Urothelium cell line (cell line): ENCODE results near the gene RBM25.
"Not testable (repeated sequence)": the region's sequence is repeated elsewhere in the genome, so short reads cannot be mapped to it uniquely, and the experiment has no call there.

ENCODE experiments used
- DNase-seq: peaks from one replicate; pipeline ENCODE4 v3.0.0; 2011; ENCODE audit warnings: low spot score, mixed read lengths
- FAIRE-seq: peaks from 2 replicates; lab custom pipeline; 2011; peaks lifted over from hg19 to GRCh38; lab: Jason Lieb, UNC

The RBM25 gene

DNA sequence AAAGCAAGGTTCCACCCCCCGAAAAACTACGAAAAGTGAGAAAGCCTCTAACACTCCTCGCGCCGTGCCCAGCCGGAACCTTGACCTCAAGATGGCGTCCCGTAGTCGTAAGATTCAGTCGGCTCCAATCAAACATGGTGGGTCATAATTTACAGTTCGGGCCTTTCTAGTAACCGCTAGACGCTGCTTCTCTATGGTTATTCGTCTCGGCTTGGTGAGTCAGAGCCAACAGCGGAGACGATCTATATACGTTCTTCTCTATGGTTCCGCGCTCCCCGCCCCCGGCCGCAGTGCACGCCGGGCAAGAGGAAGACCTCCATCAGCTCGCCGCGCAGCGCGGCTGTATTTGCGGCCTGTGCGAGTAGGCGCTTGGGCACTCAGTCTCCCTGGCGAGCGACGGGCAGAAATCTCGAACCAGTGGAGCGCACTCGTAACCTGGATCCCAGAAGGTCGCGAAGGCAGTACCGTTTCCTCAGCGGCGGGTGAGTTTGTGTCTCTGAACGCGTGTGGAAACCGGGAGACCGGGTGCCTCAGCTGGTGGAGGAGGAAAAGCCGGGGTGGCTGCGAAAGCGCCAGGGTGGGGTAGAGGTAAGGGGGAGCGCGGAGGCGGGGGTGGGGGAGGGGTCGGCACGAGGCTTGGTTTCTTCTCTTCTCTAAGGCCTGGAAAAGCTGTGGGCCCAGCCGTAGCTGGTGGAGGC lies at the start of gene RBM25:
Gene RBM25, plus strand, starts transcription at position 311 of the 698 bp plus-strand sequence. CDS start 13,108 bp downstream, outside the sequence.
- DNase-seq (peak; percentile 100), FAIRE-seq (peak; percentile 99)

DNA sequence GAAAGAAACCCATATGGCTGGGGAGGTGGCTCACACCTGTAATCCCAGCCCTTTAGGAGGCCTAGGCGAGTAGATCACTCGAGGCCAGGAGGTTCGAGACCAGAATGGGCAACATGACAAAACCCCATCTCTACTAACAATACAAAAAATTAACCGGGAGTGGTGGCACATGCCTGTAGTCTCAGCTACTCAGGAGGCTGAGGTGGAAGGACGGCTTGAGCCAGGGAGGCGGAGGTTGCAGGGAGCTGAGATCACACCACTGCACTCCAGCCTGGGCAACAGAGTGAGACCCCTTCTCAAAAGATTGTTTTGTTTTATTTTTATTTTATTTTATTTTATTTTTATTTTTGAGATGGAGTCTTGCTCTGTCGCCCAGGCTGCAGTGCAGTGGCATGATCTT lies 47.1 kb upstream of the RBM25 start:
- not testable (repeated sequence) for FAIRE-seq, DNase-seq

DNA sequence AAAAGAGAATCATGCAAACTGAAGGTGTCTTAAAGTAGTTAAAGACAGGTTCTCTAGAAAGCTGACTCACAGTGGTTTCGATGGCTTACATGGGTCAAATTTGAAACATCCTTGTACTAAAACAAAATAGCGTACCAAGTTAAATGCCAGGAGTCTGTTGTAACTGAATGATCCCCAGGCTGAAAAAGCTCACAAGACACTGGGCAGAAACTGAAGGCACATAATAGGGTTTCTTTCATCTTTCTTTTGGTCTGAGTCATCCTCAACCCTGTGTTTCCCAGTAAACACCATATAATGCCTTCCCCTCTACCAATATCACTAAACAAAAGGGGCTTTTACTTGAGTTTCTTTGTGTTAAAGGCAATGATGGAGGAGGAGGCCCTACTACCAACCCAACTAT lies 44.2 kb upstream of the RBM25 start:
- no peak for DNase-seq
- FAIRE-seq: no peak

DNA sequence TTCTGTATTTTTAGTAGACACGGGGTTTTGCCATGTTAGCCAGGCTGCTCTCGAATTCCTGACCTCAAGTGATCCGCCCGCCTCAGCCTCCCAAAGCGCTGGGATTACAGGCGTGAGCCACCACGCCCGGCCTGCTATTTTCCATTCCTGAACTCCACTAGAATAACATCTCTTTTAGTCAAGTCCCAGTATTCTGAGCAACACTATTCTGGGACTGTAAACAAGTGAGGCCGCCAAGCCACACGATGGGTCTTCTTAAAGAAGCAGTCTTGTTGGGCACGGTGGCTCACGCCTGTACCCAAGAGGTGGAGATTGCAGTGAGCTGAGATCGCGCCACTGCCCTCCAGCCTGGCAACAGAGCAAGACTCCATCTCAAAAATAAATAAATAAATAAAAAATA lies 42.8 kb upstream of the RBM25 start:
- DNase-seq, FAIRE-seq: not testable (repeated sequence)

DNA sequence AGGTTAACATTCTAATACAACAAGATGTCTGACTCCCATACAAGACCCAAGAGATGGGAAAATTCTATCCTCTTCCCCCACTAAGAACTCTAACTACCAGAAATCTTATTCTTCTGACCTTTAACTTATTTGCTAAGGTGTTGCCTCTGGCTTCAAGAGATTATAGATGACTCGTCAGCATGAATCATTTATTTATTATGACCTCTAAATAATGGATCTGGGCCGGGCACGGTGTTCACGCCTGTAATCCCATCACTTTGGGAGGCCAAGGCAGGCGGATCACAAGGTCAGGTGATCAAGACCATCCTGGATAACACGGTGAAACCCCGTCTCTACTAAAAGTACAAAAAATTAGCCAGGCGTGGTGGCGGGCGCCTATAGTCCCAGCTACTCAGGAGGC lies 42.3 kb upstream of the RBM25 start:
- FAIRE-seq, DNase-seq: not testable (repeated sequence)

DNA sequence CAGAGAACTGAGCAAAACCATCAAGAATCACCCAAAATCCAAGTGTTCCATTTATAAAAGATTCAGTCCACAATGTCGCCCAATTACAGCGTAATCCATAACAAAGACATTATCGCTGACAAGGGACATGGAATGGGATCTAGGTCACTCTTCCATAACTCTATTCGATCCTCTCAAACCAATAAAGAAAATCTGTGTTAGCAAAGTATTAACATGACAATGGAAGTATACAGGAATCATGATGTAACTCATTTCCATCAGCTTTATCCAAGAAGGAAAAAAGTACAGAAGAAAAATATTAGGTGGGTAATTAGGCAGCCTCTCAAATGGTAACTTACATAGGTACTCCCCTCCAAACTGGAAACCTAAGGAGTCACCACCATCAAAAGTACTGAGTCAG lies 36.3 kb upstream of the RBM25 start:
- no peak for FAIRE-seq
- DNase-seq: no peak

DNA sequence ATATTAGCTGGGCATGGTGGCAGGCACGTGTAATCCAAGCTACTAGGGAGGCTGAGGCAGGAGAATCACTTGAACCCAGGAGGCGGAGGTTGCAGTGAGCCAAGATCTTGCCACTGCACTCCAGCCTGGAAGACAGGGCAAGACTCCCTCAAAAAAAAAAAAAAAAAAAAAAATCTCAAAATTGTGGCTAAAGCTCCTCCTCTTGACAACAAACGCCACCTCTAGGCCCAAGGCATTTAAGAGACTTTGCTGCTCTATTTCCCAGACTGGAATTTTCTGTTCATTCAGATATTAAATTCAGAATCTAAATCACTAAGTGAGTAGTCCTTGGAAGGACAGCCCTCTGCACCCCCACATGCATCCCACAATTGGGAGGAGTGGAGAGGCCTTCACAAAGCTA lies 32.8 kb upstream of the RBM25 start:
- FAIRE-seq (no peak), DNase-seq (no peak)

DNA sequence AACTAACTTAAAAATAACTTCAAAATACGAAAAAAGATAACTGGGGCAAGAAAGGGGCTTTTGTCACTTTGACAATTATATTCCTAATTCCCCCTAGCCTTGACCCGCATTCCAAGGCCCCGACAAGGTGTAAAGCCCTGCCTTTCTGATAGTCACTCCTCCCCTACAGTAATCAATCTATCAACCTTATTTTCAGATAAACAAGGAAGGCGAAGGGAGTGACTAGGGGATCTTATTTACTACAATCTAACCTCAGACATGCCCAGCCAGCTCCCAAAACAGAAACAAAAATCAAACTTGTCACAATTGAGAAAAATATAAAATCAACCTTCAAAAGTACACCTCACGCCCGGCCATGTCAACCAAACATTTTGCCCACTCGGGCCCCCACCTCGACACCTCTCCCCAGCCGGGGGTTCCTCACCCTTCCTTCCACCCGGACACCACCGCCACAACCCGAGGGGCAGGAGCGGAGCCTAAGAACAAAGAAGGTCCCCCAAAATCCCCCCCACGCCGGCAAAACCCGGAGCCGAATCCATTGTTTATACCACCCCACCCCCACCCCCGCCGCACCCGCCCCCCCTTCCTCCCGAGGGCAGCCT lies 32.0 kb upstream of the RBM25 start:
- FAIRE-seq: no peak

DNA sequence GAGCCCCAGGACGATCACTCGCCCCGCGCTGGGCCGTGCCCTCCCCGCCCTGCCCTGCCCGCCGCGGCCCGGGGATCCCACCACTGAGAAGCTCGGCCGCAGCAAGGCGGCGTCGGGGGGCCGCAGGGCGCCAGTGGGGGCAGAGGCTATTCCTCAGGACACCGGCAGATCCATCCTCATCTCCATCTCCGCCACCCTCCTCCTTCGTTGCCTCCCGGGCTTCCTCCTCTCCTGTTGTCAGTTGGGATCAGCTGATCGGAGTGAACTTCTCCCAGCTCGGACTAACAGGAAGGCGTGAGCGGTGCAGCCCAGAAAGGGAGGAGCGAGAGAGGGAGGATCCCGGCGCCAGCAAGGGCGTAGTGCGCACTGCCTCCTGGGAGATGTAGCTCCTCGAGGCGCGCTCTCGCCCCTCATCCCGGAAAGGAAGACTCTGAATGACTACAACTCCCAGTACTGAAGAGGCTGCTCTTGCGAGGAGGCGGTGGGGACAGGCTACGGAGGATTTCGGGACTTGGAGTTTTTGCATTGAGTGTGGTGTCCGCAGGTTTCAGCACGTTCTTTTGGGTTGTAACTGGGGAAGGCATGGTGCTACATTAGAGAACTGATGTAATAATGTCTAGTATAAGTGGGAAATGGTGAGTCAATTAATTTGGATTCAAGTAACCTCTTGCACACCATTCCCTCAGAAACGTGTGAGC lies 31.3 kb upstream of the RBM25 start, which contains the start of gene ZFYVE1:
Gene ZFYVE1, minus strand, starts transcription at position 262 of the 698 bp plus-strand sequence. CDS start 2,598 bp downstream, outside the sequence.
- FAIRE-seq (peak; percentile 99), DNase-seq (peak; percentile 100)

More for the DNA sequence above, 32.0 kb upstream of the RBM25 start:
- no peak for DNase-seq

DNA sequence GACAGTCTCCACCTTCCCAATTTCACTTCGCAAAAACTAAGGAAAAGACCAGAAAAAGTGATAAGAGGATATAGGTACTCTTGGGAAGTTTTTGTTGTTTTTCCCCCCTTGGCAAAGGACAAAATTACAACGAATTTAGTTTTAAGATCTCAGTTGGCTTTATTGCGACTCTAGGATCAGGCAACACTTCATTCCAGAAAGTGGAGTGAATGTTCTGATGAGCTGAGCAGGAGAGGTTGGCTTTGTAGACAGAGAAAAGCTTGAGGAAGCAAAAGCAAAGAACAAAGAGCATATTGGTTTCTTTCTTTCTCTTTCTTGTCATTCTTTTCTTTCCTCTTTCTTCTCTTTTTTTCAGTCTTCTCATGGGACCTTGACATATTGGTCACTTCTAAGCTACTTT lies 30.8 kb upstream of the RBM25 start:
- DNase-seq (no peak), FAIRE-seq (no peak)

DNA sequence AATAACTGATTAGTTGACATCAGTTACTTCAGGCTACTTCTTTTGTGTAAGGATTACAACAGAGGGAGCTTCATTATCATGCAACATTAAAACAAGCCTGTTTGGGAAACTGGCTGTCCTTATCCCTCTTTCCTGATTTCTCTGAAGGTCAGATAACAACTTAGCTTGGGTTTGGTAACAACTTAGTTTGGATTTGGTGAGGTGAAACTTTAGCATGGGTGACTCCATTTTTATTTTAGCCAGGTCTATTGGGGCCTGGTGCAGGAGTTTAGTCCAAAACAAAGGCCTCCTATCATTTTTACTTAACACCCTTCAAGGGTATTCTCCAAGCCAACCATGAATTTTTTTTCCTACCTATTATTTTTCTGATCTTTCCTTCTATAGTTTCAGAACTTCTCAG lies 30.4 kb upstream of the RBM25 start:
- FAIRE-seq (no peak), DNase-seq (no peak)

DNA sequence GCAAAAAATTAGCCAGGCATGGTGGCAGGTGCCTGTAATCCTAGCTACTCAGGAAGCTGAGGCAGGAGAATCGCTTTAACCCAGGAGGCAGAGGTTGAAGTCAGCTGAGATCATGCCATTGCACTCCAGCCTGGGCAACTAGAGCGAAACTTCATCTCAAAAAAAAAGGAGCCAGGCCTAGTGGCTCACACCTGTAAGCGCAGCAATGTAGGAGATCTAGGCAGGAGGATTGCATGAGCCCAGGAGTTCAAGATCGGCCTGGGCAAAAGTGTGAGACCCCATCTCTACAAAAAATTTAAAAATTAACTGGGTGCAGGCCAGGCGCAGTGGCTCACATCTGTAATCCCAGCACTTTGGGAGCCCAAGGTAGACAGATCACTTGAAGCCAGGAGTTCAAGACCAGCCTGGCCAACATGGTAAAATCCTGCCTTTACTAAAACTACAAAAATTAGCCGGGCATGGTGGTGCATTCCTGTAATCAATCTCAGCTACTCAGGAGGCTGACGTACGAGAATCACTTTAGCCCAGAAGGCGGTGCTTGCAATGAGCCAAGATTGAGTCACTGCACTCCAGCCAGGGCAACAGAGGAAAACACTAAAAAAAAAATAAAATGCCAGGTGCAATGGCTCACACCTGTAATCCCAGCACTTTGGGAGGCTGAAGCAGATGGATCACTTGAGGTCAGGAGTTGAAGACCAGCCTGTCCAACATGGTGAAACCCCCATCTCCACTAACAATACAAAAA lies 21.5 kb upstream of the RBM25 start:
- not testable (repeated sequence) for DNase-seq
- FAIRE-seq: peak; percentile 53

DNA sequence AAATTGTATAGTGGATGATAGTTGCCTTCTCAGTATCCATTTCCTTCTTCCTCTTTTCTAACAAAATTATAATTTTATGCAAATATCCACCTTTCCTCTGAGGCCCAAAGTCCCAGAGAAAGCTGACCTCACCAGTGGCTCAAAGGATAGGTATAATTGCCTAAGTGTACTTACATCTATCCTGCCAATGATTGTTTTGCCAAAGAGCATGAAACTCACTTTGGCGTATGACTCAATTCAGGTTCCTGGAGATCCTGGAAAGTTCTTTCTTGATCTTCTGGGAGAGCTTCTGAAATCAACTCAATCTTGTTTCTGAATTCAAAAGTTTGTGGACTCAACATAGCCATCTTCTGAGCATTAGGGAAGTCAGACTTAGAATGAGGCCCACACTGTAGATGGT lies 10.5 kb upstream of the RBM25 start:
- FAIRE-seq (no peak), DNase-seq (no peak)

DNA sequence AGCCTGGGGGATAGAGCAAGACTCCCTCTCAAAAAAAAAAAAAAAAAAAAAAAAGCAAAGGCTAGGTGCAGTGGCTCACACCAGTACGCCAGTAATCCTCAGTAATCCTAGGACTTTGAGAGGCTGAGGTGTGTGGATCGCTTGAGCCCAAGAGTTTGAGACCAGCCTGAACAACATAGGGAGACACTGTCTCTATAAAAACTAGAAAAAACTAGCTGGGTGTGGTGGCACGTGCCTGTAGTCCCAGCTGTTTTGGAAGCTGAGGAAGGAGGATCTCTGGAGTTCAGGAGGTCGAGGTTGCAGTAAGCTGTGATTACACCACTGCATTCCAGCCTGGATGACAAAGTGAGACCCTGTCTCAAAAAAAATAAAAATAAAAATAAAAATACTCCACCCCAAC lies 8.9 kb upstream of the RBM25 start:
- DNase-seq (no peak), FAIRE-seq (no peak)

DNA sequence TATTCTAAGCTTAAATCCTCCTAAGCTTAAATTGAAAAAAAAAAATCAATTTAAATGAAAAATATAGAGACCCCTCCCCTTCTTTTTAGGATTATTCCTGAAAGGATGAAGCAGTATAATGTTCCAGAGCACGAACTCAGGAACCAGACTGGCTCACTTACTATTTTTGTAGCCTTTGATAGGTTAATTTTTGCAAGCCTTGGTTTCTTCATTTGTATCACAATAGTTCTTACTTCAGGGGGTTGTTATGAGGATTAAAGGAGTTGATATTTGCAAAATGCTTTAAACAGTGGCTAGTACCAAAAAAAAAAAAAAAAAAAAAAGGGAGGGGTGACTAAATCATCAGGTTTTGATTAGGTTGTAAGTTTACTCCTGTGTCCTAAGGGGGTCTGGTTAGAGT lies 3.1 kb upstream of the RBM25 start:
- DNase-seq: no peak
- no peak for FAIRE-seq

DNA sequence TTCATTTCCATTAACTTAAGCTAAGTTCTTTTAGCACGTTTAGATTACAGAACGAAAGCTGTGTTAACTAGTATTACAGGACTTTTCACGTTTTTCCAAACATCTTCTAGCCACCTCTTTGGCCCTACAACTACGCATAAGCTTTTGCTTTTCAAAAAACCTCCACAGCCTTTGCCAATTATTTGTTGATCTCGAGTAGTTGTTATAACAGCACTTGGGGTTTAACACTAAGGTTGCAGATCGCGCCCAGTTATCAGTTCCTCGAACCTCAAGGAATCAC lies 450 bp upstream of the RBM25 start:
- no peak for FAIRE-seq
- no peak for DNase-seq

DNA sequence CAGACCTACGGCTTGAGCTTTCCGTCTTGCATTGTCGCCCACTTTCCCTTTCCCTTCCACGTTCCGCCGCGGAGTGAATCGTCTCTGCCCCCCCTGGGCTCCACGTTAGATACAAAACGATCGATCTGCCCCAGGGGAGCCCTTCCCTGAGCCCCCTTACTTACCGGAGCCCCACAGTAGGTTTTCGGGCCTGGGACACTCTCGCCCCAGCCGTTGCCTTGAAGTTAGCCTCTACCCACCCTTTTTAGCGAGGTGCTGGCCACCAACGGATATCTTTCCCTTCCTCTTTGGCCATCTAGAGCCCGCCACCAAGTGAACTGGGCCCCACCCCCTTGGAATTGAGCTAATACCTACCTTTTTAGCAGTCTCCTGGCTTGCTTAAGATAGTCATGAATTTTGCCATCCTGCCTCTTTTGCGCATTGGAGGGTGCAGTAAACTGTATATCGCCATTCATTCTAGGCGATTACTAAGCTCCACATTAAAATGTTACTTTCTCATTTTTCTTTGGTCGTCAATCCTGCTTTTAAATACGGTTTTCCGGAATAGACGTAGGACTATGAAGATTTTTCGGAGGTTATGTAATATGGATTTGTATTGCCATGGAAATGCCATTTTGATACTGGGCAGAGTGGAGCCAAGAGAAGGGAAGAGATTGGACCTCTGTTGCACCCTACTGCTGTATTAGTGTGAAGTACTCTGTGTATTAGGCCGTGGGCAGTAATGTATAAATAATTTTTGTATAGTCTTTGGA lies 764 bp downstream of the RBM25 start:
- FAIRE-seq (no peak), DNase-seq (peak; percentile 68)

DNA sequence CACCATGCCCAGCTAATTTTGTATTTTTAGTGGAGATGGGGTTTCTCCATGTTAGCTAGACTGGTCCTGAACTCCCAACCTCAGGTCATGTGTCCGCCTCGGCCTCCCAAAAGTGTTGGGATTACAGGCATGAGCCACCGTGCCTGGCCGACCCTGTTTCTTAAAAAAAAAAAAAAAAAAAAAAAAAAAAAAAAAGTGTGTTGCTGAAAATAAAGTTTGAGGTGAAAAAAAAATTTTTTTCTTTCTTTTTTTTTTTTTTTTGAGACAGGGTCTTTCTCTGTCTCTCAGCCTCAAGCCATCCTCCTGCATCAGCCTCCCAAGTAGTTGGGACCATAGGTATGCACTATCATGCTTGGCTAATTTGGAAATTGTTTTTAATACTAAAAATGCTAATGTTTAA lies 11.3 kb downstream of the RBM25 start:
- no peak for DNase-seq
- FAIRE-seq: no peak

DNA sequence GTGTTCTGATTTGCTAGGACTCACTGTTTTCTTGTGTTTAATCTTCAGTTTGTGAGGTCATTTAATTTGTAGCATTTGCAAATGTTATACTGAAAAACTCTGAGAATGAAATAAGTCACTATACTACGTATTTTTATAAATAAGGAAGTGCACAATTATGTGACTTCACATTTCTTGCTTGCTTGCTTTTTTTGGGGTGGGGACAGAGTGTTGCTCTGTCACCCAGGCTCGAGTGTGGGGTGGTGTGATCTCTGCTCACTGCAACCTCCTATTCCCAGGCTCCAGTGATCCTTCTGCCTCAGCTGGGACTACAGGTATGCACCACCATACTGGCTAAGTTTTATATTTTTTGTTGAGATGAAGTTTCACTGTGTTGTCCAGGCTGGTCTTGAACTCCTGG lies 32.7 kb downstream of the RBM25 start:
- FAIRE-seq (peak; percentile 71), DNase-seq (no peak)

DNA sequence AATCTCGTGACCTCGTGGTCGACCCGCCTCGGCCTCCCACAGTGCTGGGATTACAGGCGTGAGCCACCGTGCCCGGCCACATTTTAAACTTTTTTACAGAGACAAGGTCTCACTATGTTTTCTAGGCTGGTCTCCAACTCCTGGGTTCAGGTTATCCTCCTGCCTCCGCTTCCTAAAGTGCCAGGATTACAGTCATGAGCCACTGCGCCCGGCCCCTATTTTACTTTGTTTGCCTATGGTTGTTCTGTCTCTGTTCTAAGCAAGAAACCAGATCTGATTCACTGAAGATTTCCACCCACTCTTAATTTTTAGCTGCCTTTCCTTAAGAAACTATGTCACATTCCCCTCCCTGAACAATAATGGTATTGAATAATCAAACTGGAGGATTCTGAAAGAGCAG lies 39.1 kb downstream of the RBM25 start:
- FAIRE-seq (no peak), DNase-seq (no peak)

DNA sequence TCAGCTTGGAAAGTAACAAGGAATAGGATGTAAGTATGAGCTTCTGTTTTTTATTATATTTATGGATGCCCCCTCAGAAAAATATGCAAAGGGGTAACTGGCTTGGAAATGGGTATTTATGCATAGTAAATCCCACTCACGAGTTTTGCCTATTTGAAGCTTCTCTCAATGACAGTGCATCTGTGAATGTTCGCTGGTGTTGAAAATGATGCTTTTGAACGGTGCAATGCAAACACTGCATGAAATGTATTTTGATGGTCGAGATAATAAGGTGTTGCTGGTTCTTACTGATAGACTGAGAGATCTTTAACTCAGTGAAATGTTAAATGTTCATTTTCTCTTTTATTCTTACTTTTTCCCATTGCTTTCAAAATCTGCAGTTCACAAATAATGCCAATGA lies 42.0 kb downstream of the RBM25 start:
- peak; percentile 89 for FAIRE-seq

More for the DNA sequence above, 42.0 kb downstream of the RBM25 start:
- DNase-seq: no peak
